ENCODE results near the gene EVPL.
"Not testable (repeated sequence)": the region's sequence is repeated elsewhere in the genome, so short reads cannot be mapped to it uniquely, and the experiment has no call there.

Gene EVPL

DNA sequence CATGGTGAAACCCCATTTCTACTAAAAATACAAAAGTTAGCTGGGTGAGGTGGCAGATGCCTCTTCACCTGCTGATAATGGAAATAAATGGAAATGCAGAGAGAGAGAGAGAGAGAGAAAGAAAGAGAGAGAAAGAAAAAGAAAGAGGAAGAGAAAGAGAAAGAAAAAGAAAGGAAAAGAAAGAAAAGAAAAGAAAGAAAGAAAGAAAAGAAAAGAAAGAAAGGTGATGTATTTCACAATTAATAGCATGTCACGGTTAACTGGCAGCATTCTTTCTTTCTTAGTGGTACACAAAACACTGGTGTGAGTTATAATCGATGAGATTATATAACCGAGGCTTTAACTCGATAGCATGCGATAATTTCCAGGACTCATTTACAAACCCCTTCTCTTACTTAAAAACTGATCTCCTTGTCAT is 51.3 kb downstream of the EVPL start:
- Histone ChIP-seq H3K9ac (ENCODE audit: insufficient read length) (no peak overlapping the region), H3K27ac (no peak overlapping the region), H3K36me3 (ENCODE audit: insufficient read depth, low read length) (no peaks in the 10 kb centered on the region), H3K4me3 (no peak overlapping the region), H3K9me3 (ENCODE audit: low read depth, low read length) (no peaks in the 10 kb centered on the region)
- no peak for DNase-seq (ENCODE audit: low read depth, low spot score)
- TF ChIP-seq EZH2 (IDR thresholded peaks at IDR 0.05) (no peak), FOXP2 (optimal IDR thresholded peaks at IDR 0.05; ENCODE audit: control extremely low read depth, extremely low read length, insufficient read depth) (no peak), POLR2AphosphoS5 (IDR thresholded peaks at IDR 0.05; ENCODE audit: borderline replicate concordance, low read depth, low read length) (no peak)

- H3K36me3 ChIP-seq (ENCODE audit: insufficient read depth, low read length); H3K9ac ChIP-seq (ENCODE audit: insufficient read length); H3K4me3 ChIP-seq: not testable (repeated sequence)
These were observed 51.9 kb downstream of the EVPL start for GRCh38 chr17:75975187-75975586.

GRCh38 chr17:75970626-75971025 is 56.5 kb downstream of the EVPL start:
- Histone ChIP-seq H3K36me3 (ENCODE audit: insufficient read depth, low read length) (no peaks in the 10 kb centered on the region), H3K9ac (ENCODE audit: insufficient read length) (no peak overlapping the region), H3K9me3 (ENCODE audit: low read depth, low read length) (no peaks in the 10 kb centered on the region), H3K4me3 (no peak overlapping the region), H3K27ac (peak overlapping the region; percentile 11)
- DNase-seq (ENCODE audit: low read depth, low spot score): no peak
- TF ChIP-seq POLR2AphosphoS5 (IDR thresholded peaks at IDR 0.05; ENCODE audit: borderline replicate concordance, low read depth, low read length): no peak
- TF ChIP-seq FOXP2 (optimal IDR thresholded peaks at IDR 0.05; ENCODE audit: control extremely low read depth, extremely low read length, insufficient read depth): no peak
- no peak for TF ChIP-seq EZH2 (IDR thresholded peaks at IDR 0.05)

More at GRCh38 chr17:75975187-75975586, 51.9 kb downstream of the EVPL start:
- H3K9me3 ChIP-seq (ENCODE audit: low read depth, low read length); DNase-seq (ENCODE audit: low read depth, low spot score); H3K27ac ChIP-seq: not testable (repeated sequence)

DNA sequence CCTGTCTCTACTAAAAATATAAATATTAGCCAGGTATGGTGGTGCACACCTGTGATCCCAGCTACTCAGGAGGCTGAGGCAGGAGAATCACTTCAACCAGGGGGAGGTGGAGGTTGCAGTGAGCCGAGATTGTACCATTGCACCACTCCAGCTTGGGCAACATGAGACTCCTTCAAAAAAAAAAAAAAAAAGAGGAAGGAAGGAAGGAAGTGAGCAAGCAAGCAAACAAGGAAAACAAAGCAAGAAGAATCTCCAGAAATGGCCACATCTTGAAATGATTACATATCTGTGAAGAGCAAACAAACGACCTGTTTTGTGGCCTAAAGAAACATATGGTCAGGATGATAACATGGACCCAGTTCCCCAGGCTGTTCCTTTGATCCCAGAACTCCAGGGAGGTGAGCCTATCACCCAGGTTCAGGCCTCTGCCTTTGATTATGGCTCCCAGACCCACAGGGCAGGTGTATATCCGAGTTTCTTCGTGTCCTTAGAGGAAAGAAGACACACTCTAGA is 57.0 kb downstream of the EVPL start:
- no peaks in the 10 kb centered on the region for H3K9me3 ChIP-seq (ENCODE audit: low read depth, low read length)
- no peak for TF ChIP-seq EZH2 (IDR thresholded peaks at IDR 0.05)
- TF ChIP-seq FOXP2 (optimal IDR thresholded peaks at IDR 0.05; ENCODE audit: control extremely low read depth, extremely low read length, insufficient read depth): no peak
- no peak for TF ChIP-seq POLR2AphosphoS5 (IDR thresholded peaks at IDR 0.05; ENCODE audit: borderline replicate concordance, low read depth, low read length)
- no peak overlapping the region for H3K9ac ChIP-seq (ENCODE audit: insufficient read length)
- H3K27ac ChIP-seq: peak overlapping the region; percentile 11
- H3K4me3 ChIP-seq: no peak overlapping the region
- no peak for DNase-seq (ENCODE audit: low read depth, low spot score)
- H3K36me3 ChIP-seq (ENCODE audit: insufficient read depth, low read length): no peaks in the 10 kb centered on the region

GRCh38 chr17:75969044-75969443 is 58.1 kb downstream of the EVPL start:
- H3K9ac ChIP-seq (ENCODE audit: insufficient read length); H3K36me3 ChIP-seq (ENCODE audit: insufficient read depth, low read length); H3K4me3 ChIP-seq; H3K9me3 ChIP-seq (ENCODE audit: low read depth, low read length); H3K27ac ChIP-seq; DNase-seq (ENCODE audit: low read depth, low spot score): not testable (repeated sequence)

- no peak overlapping the region for H3K9ac ChIP-seq (ENCODE audit: insufficient read length)
- H3K27ac ChIP-seq: no peak overlapping the region
- TF ChIP-seq POLR2AphosphoS5 (IDR thresholded peaks at IDR 0.05; ENCODE audit: borderline replicate concordance, low read depth, low read length): no peak
- no peak for TF ChIP-seq EZH2 (IDR thresholded peaks at IDR 0.05)
- no peak for TF ChIP-seq FOXP2 (optimal IDR thresholded peaks at IDR 0.05; ENCODE audit: control extremely low read depth, extremely low read length, insufficient read depth)
- no peak overlapping the region for H3K4me3 ChIP-seq
- DNase-seq (ENCODE audit: low read depth, low spot score): no peak
- H3K9me3 ChIP-seq (ENCODE audit: low read depth, low read length): no peaks in the 10 kb centered on the region
- no peaks in the 10 kb centered on the region for H3K36me3 ChIP-seq (ENCODE audit: insufficient read depth, low read length)
These were observed 61.6 kb downstream of the EVPL start for GRCh38 chr17:75965468-75965867.

GRCh38 chr17:75959839-75960511 is 67.1 kb downstream of the EVPL start:
- peaks cover 16% of the 10 kb centered on the region for H3K36me3 ChIP-seq (ENCODE audit: insufficient read depth, low read length)
- TF ChIP-seq EZH2 (IDR thresholded peaks at IDR 0.05) (no peak), FOXP2 (optimal IDR thresholded peaks at IDR 0.05; ENCODE audit: control extremely low read depth, extremely low read length, insufficient read depth) (no peak), POLR2AphosphoS5 (IDR thresholded peaks at IDR 0.05; ENCODE audit: borderline replicate concordance, low read depth, low read length) (no peak)
- no peaks in the 10 kb centered on the region for H3K9me3 ChIP-seq (ENCODE audit: low read depth, low read length)
- no peak overlapping the region for H3K4me3 ChIP-seq
- 0 out of 2 replicates have a peak overlapping the region, but pooled peaks have one; percentile 11 for H3K27ac ChIP-seq
- DNase-seq (ENCODE audit: low read depth, low spot score): no peak
- no peak overlapping the region for H3K9ac ChIP-seq (ENCODE audit: insufficient read length)

DNA sequence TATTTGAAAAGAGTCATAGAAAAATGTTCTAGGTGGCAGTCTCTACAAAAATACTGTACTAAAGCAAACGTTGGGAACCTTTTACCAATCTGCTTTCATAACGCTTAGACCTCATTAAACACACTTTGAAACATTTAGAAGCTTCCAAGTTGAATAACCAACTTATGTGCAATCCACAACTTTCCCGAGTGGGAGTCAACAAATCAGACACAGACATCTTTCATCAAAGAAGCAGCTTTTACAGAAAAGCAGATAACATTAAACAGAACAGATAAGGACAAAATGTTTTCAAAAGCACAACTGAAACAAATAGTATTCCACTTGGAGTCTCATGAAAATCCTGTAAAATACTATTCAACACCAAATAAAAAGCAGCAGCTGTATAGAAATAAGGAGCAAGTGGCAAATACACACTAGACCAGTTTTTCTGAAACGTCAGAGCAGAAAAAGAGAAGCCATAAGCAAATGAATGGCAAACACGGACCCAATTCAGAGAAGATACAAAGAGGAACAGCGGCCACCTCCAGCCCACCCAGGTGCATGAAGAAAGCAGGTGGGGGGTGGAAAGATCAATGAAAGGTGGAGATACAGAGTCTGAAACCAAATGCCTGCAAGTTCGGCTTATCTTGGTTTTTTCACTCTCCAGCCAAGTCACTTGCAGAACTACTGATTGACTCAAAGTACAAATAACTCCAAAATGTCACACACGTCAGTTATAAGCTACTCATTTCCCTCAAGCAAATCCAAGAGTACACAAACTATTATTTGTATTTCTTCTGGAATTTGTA is 67.9 kb downstream of the EVPL start:
- TF ChIP-seq EZH2 (IDR thresholded peaks at IDR 0.05) (no peak), POLR2AphosphoS5 (IDR thresholded peaks at IDR 0.05; ENCODE audit: borderline replicate concordance, low read depth, low read length) (no peak), FOXP2 (optimal IDR thresholded peaks at IDR 0.05; ENCODE audit: control extremely low read depth, extremely low read length, insufficient read depth) (no peak)
- no peak overlapping the region for H3K4me3 ChIP-seq
- no peaks in the 10 kb centered on the region for H3K9me3 ChIP-seq (ENCODE audit: low read depth, low read length)
- peaks cover 16% of the 10 kb centered on the region for H3K36me3 ChIP-seq (ENCODE audit: insufficient read depth, low read length)
- no peak for DNase-seq (ENCODE audit: low read depth, low spot score)
- no peak overlapping the region for H3K9ac ChIP-seq (ENCODE audit: insufficient read length)
- H3K27ac ChIP-seq: peak overlapping the region; percentile 58

All from SK-N-MC (cell line).